Astrocyte of the cerebellum (primary cell): ENCODE measurements around the gene SLC17A6.

Experiments
- DNase-seq: peaks from one replicate; pipeline ENCODE4 v3.0.0-alpha.2; 2011; ENCODE audit warnings: low read depth
- H3K4me3 ChIP-seq: 2 replicates; pipeline ENCODE4 v1.5.1; 2011; ENCODE audit warnings: mild to moderate bottlenecking, low read depth, low read length, moderate library complexity
- in situ Hi-C: cut with HindIII; loops from 2 replicates; pipeline ENCODE4 v1.10.0; 2017; ENCODE audit warnings: low sequenced_read_pairs
- TF ChIP-seq, protein P1 (sequence below): IDR thresholded peaks from 2 replicates; pipeline ENCODE4 v1.5.1; 2012; ENCODE audit warnings: low read length, low read depth, moderate library complexity, mild to moderate bottlenecking; ENCODE audit errors: missing control alignments

Gene SLC17A6

DNA sequence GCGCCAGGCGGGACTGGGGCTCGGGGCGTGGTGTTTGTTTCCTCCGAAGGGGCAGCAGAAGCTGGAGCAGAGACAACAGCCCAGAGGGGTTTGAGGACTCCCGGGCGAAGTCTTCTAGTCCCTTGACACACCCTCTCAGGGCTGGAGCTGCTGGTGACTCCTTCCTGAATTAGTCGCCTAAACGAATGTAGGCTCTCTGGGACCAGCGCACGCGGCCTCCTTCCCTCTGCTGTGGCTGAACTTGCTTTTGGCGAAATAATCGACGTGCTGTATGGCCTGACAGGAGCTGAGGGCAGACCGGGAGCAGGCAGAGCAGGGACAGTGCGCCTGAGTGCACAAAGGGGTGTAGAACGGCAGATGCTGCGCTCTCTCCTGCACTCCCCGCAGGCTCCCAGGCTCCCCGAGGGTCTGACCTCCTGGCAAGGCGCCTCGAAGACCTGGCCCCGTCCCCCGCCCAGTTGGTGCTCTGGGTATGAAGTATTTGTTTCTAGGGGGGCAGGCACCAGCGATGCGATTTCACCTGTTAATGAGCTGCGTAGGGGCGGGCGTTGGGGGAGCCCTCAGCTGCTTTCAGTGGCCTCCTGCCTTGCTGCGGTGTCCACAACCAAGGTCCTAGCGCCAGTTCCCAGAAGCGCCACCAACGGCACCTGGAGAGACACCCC, 5.3 kb downstream of the SLC17A6 start:
- in situ Hi-C loops: no loop called here
- DNase-seq: no peak
- TF ChIP-seq, protein P1, sequence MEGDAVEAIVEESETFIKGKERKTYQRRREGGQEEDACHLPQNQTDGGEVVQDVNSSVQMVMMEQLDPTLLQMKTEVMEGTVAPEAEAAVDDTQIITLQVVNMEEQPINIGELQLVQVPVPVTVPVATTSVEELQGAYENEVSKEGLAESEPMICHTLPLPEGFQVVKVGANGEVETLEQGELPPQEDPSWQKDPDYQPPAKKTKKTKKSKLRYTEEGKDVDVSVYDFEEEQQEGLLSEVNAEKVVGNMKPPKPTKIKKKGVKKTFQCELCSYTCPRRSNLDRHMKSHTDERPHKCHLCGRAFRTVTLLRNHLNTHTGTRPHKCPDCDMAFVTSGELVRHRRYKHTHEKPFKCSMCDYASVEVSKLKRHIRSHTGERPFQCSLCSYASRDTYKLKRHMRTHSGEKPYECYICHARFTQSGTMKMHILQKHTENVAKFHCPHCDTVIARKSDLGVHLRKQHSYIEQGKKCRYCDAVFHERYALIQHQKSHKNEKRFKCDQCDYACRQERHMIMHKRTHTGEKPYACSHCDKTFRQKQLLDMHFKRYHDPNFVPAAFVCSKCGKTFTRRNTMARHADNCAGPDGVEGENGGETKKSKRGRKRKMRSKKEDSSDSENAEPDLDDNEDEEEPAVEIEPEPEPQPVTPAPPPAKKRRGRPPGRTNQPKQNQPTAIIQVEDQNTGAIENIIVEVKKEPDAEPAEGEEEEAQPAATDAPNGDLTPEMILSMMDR: no peak
- H3K4me3 ChIP-seq: no peak overlapping the region

DNA sequence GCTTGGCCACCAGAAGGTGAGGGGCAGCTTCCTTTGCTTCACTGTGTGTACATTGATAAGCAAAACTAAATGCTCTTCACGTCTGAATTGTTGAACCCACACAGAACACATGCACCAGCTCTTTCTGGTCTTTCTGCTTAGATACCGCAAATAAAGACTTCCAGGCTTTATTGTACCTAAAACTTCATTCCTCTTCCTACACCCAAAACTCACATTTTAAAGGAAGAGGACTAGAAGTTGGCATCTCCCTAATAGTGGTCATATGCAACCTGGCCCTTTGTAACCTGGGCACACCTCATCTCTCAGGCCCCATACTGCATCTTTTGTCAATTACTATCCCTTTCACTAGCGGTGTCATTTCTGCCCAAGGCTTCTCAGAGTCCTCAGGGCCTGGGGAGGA, 5.9 kb downstream of the SLC17A6 start:
- in situ Hi-C loops: no loop called here
- TF ChIP-seq, protein P1: no peak
- no peak overlapping the region for H3K4me3 ChIP-seq
- DNase-seq: no peak

DNA sequence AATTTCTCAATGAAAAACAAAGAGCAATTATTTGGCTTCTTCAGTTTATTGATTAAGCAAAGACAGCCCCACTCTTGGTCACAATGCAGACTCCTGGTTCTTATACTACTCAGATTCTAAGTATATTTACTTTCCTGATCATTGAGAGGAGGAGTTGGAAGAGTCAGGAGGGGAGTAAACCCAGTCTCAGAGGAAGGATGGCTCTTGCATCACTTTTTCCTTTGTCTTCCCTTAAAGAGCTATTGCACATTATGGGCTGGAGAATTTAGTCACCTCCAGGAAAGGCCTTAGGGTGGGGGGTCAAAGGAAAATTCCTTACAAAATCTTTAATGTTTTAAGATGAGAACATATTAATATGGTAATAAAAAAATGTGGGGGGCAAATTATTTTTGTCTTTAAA, 8.1 kb downstream of the SLC17A6 start:
- DNase-seq: no peak
- in situ Hi-C loops: no loop called here
- TF ChIP-seq, protein P1: no peak
- H3K4me3 ChIP-seq: no peak overlapping the region

DNA sequence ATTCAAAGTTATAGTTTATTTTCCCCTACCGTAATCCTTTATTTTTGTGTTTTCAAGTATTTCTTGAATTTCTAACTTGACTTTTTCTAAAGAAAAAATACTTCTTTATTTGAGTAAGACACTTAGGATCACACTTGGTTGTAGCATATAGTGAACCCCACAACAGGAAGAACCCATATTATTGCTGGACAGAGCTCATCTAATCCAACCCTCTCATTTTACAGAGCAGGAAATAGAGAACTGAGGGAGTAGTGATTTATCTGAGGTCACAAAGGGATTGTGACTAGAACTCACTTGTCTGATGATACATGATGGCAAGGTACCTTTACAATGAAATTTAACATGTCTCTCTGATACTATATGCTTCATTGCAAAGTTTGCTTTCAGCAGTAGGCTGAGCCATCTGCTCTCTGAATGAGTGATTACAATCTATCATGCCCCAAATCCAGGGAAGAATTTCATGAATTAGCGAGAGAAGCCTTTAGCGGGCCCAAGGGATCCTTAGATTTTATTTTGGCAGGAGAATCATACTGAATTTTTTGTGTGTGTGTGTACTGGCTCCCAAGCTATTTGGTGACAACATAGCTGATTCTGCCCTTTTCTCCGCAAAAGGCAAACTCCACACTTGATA, 9.8 kb downstream of the SLC17A6 start:
- in situ Hi-C loops: no loop called here
- no peak for DNase-seq
- H3K4me3 ChIP-seq: no peak overlapping the region
- TF ChIP-seq, protein P1: no peak

DNA sequence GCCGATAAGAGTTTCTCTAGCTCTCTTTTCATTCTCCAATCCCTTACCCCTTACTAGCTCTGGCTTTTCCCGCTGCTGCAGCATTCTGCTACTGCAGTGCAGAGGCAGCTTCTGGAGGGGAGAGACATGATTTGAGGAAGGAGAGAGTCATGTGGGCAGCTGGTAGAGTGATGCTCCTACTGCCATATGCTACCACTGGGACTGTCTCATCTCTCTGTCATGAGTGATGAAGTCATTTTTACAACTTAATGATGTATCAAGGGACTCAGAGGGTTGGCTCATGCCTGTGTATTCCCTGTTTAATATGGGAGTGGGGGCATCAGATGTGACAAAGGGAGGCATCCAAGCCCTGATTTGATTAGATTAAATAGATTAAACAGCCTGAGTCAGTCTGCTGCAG, 11.3 kb downstream of the SLC17A6 start:
- no peak for DNase-seq
- in situ Hi-C loops: no loop called here
- TF ChIP-seq, protein P1: no peak
- no peak overlapping the region for H3K4me3 ChIP-seq

DNA sequence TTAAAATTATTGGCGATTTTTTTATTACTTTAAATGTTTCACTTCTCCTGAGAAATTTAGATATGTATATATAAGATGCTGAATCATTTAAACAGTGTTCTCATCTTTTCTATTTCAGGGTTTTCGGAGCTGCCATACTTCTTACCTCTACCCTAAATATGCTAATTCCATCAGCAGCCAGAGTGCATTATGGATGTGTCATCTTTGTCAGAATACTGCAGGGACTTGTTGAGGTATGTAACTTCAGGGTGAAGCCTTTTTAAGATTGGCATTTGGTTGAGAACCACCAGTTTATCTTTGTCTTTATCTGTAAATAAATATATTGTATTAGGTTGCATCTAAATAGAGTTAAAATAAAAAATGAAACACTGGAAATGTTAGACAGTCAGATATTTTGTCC, 21.1 kb downstream of the SLC17A6 start:
- H3K4me3 ChIP-seq: no peak overlapping the region
- in situ Hi-C loops: no loop called here
- no peak for DNase-seq
- TF ChIP-seq, protein P1: no peak

DNA sequence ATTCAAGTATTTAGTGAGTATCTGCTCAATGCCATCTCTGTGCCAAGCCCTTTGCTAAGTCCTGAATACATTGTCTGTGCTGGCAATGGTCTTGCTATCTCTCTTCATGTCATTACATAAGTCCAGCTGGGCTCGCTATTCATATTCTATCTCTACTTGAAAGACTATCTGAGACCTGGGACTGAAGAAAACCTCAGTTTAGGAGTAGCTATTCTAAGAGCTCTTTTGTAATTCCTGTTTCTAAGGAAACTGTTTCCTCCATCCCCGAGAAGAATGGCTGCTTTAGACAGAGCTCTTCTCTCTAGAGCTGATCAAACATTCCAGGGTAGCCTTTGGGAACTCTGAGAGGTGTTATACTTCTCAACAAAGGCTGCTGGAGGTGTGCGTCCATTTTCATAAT, 33.0 kb downstream of the SLC17A6 start:
- H3K4me3 ChIP-seq: no peak overlapping the region
- TF ChIP-seq, protein P1: no peak
- no peak for DNase-seq
- in situ Hi-C loops: no loop called here
